ENCODE measurements around the gene BMP10. TPM values are rescaled to one million over a fixed set of nuclear protein-coding genes. Genes with fewer than 3 reads are reported as not detected.
A peak's percentile ranks its signal among the peaks of the same experiment; 100 is the strongest.

BMP10 gene
- total and polyA plus RNA-seq, 2 of the 8 experiments (the other 6 are each of a cell fraction or from before 2014, with no cell fraction given), result not detected

- Histone ChIP-seq H3K4me3 (ENCODE audit: extremely low read depth in 1 of 4, insufficient read depth in 2 of 4, low read depth in 3 of 4, low read length in 4 of 4) (no peak overlapping the region), H3K79me1 (ENCODE audit: low read depth, low read length) (no peaks in the 10 kb centered on the region), H4K20me1 (replicated peaks in 1 of 2; ENCODE audit: control insufficient read depth in 1 of 2, insufficient read depth in 2 of 2, low read length in 2 of 2) (no peaks in the 10 kb centered on the region), H3K27me3 (replicated peaks in 1 of 4; ENCODE audit: control insufficient read depth in 3 of 4, extremely low read depth in 1 of 4, insufficient read depth in 3 of 4, low read length in 3 of 4) (no peaks in the 10 kb centered on the region), H3K4me2 (ENCODE audit: insufficient read depth in 1 of 2, low read depth in 2 of 2, low read length in 2 of 2) (no peak overlapping the region), H2AK5ac (ENCODE audit: low read depth, low read length) (no peak overlapping the region), H2BK5ac (ENCODE audit: low read depth, low read length) (peak overlapping the region; percentile 58; the same call in 1 of the 2 replicates), H3K23me2 (ENCODE audit: low read depth, low read length) (no peaks in the 10 kb centered on the region), H2BK120ac (replicated peaks; ENCODE audit: low read depth, low read length) (peak overlapping the region; percentile 24), H3K4ac (replicated peaks; ENCODE audit: insufficient read length, low read depth, low read length) (no peak overlapping the region), H3K79me2 (ENCODE audit: control insufficient read depth in 1 of 2, insufficient read depth in 2 of 2, low read length in 2 of 2) (no peaks in the 10 kb centered on the region), H3K23ac (ENCODE audit: insufficient read length) (no peak overlapping the region), H2BK12ac (ENCODE audit: low read depth, low read length) (peak overlapping the region; percentile 53), H3K27ac (ENCODE audit: low read depth, low read length) (peak overlapping the region; percentile 69; the same call in 1 of the 2 replicates), H3K36me3 (ENCODE audit: control insufficient read depth in 2 of 4, insufficient read depth in 4 of 4, low read length in 3 of 4) (no peaks in the 10 kb centered on the region), H3K56ac (replicated peaks; ENCODE audit: insufficient read length, low read depth, low read length) (no peak overlapping the region), H3K4me1 (replicated peaks in 1 of 4; ENCODE audit: control insufficient read depth in 3 of 4, insufficient read depth in 4 of 4, low read length in 3 of 4) (peaks cover 0 to 7% (median 4%) of the 10 kb centered on the region in 4 experiments; a peak in 4 of 7 replicates), H3K14ac (ENCODE audit: insufficient read length) (no peak overlapping the region), H4K8ac (ENCODE audit: extremely low read depth, insufficient read depth, low read length) (0 out of 2 replicates have a peak overlapping the region, but pooled peaks have one; percentile 16), H2AFZ (ENCODE audit: low read length) (no peak overlapping the region), H3K9ac (replicated peaks in 1 of 4; ENCODE audit: extremely low read depth in 1 of 4, low read depth in 3 of 4, low read length in 3 of 4) (no peak overlapping the region), H4K5ac (ENCODE audit: insufficient read length, low read depth, low read length) (no peak overlapping the region), H3K18ac (ENCODE audit: extremely low read depth, low read length) (no peak overlapping the region), H2BK20ac (ENCODE audit: low read length) (no peak overlapping the region; the same call in 1 of the 2 replicates), H2BK15ac (ENCODE audit: low read length) (no peak overlapping the region), H3K9me3 (ENCODE audit: insufficient read depth in 2 of 2, low read depth in 1 of 2, low read length in 1 of 2) (no peaks in the 10 kb centered on the region), H4K91ac (replicated peaks; ENCODE audit: insufficient read length, low read length) (no peak overlapping the region)
- CTCF ChIA-PET (ENCODE audit: partially characterized antibody), result interaction anchor here (0.6 to 4.4 kb wide), 19 partner anchors 10 to 451 kb away, joined by 3 to 25 read pairs (median 5); no protein-coding TSS in a partner anchor
- FAIRE-seq (no peak), DNase-seq (ENCODE audit: low read depth in 1 of 2, low spot score in 2 of 2) (peak in 1 of 2 experiments; percentile 49)
- POLR2A ChIA-PET (ENCODE audit: partially characterized antibody), result interaction anchor here (0.5 to 1.6 kb wide), 3 partner anchors 10 to 441 kb away, joined by 4 to 5 read pairs (median 4); partner anchors contain the start of genes APLF and FBXO48
- 81% methylated on average over 5 of the region's 5 CpGs; no CpG with 5 or more reads in 1 of the 2 experiments for WGBS, 2 experiments (ENCODE audit: extremely low coverage in 1 of 2, insufficient coverage in 1 of 2, insufficient read length in 1 of 2, insufficient replicate concordance in 2 of 2, low coverage in 1 of 2, low lambda C conversion rate in 2 of 2, missing lambda C conversion rate in 1 of 2)
- TF ChIP-seq MAFK (IDR thresholded peaks at IDR 0.05; ENCODE audit: low read depth, low read length) (peak; percentile 87), SRF (IDR thresholded peaks at IDR 0.05; ENCODE audit: low read depth, low read length) (peak; percentile 99), SAP30 (IDR thresholded peaks at IDR 0.05; ENCODE audit: insufficient read depth, insufficient replicate concordance, low read length) (no peak), CBX5 (IDR thresholded peaks at IDR 0.05; ENCODE audit: low read depth, low read length) (no peak), RNF2 (IDR thresholded peaks at IDR 0.05; ENCODE audit: borderline replicate concordance, low read depth, low read length, missing control alignments, poor library complexity, severe bottlenecking) (no peak), ASH2L (IDR thresholded peaks at IDR 0.05; ENCODE audit: low read length) (no peak), JUND (IDR thresholded peaks at IDR 0.05; ENCODE audit: low read length) (0 out of 2 replicates have a peak, but pooled peaks have one; percentile 25), POLR2A (IDR thresholded peaks at IDR 0.05; ENCODE audit: control extremely low read depth in 1 of 2, low read depth in 2 of 2, low read length in 2 of 2) (peak in 1 of 2 experiments; percentile 61; a peak in 1 of 3 replicates), TAF1 (IDR thresholded peaks at IDR 0.05; ENCODE audit: low read depth, low read length) (peak; percentile 72)
- TF ChIP-seq, protein P1, sequence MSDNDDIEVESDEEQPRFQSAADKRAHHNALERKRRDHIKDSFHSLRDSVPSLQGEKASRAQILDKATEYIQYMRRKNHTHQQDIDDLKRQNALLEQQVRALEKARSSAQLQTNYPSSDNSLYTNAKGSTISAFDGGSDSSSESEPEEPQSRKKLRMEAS (IDR thresholded peaks at IDR 0.05), result 0 out of 2 replicates have a peak, but pooled peaks have one; percentile 12
Observed at GRCh38 chr2:68908392-68908970, 37.3 kb upstream of the BMP10 start.
